HG03066 (cell line): ENCODE measurements around the gene GSK3B.

Experiments used
- ATAC-seq: cut with Tn5 transposase; IDR thresholded peaks from one replicate; pipeline ENCODE4 v1.9.1; 2021; ENCODE audit warnings: low read depth; ENCODE audit not compliant: unreplicated experiment

Gene GSK3B

GRCh38 chr3:120098710-120099109 lies 4.5 kb upstream of the GSK3B start:
- no peak for ATAC-seq

- no peak for ATAC-seq
These were observed 1.8 kb upstream of the GSK3B start for GRCh38 chr3:120095979-120096426.

- ATAC-seq, result peak; percentile 37
These were observed 1.2 kb upstream of the GSK3B start for GRCh38 chr3:120095226-120095978.

GRCh38 chr3:120094776-120095225 lies 554 bp upstream of the GSK3B start:
- peak; percentile 64 for ATAC-seq

- ATAC-seq, result no peak
These were observed 932 bp downstream of the GSK3B start for GRCh38 chr3:120093119-120093910.

- ATAC-seq, result no peak
These were observed 1.8 kb downstream of the GSK3B start for GRCh38 chr3:120092474-120092873.

- ATAC-seq, result no peak
These were observed 3.8 kb downstream of the GSK3B start for GRCh38 chr3:120090422-120090821.

GRCh38 chr3:120089089-120089488 lies 5.2 kb downstream of the GSK3B start:
- no peak for ATAC-seq

- no peak for ATAC-seq
These were observed 5.6 kb downstream of the GSK3B start for GRCh38 chr3:120088622-120089021.

GRCh38 chr3:120081719-120082118 lies 12.5 kb downstream of the GSK3B start:
- ATAC-seq, result no peak

- no peak for ATAC-seq
These were observed 13.4 kb downstream of the GSK3B start for GRCh38 chr3:120080836-120081235.

GRCh38 chr3:120077731-120078130 lies 16.5 kb downstream of the GSK3B start:
- ATAC-seq, result no peak

GRCh38 chr3:120072867-120073525 lies 21.3 kb downstream of the GSK3B start:
- ATAC-seq, result no peak

- ATAC-seq, result no peak
These were observed 23.0 kb downstream of the GSK3B start for GRCh38 chr3:120071259-120071658.

- no peak for ATAC-seq
These were observed 23.8 kb downstream of the GSK3B start for GRCh38 chr3:120070263-120070981.

- ATAC-seq, result no peak
These were observed 27.2 kb downstream of the GSK3B start for GRCh38 chr3:120067083-120067482.

GRCh38 chr3:120066634-120067033 lies 27.6 kb downstream of the GSK3B start:
- no peak for ATAC-seq

GRCh38 chr3:120064641-120065040 lies 29.6 kb downstream of the GSK3B start:
- no peak for ATAC-seq

- ATAC-seq, result no peak
These were observed 31.8 kb downstream of the GSK3B start for GRCh38 chr3:120062474-120062873.

- no peak for ATAC-seq
These were observed 35.0 kb downstream of the GSK3B start for GRCh38 chr3:120059081-120059864.
